Mucosa of stomach (tissue), 1 donor: Measurements from ENCODE around the gene RFX7.
"Not testable (repeated sequence)": the region's sequence is repeated elsewhere in the genome, so short reads cannot be mapped to it uniquely, and the experiment has no call there.

Source experiments
- H3K27me3 ChIP-seq: one replicate; pipeline ENCODE4 v1.7.0; 2013; ENCODE audit warnings: mild to moderate bottlenecking, low read length; ENCODE audit not compliant: control insufficient read depth, insufficient read depth
- H3K36me3 ChIP-seq: one replicate; pipeline ENCODE4 v1.7.0; 2013; ENCODE audit warnings: low read length; ENCODE audit not compliant: control insufficient read depth, insufficient read depth
- H3K4me1 ChIP-seq: one replicate; pipeline ENCODE4 v1.7.0; 2013; ENCODE audit warnings: mild to moderate bottlenecking, low read length; ENCODE audit not compliant: control insufficient read depth, insufficient read depth
- H3K4me3 ChIP-seq: one replicate; pipeline ENCODE4 v1.7.0; 2013; ENCODE audit warnings: low read length
- H3K9ac ChIP-seq: one replicate; pipeline ENCODE4 v1.7.0; 2013; ENCODE audit warnings: mild to moderate bottlenecking, low read length, moderate library complexity
- H3K9me3 ChIP-seq: one replicate; pipeline ENCODE4 v1.7.0; 2013; ENCODE audit warnings: mild to moderate bottlenecking, low read length, moderate library complexity; ENCODE audit not compliant: control insufficient read depth
- donor health status: Pancreatic carcinoma.

Gene RFX7

DNA sequence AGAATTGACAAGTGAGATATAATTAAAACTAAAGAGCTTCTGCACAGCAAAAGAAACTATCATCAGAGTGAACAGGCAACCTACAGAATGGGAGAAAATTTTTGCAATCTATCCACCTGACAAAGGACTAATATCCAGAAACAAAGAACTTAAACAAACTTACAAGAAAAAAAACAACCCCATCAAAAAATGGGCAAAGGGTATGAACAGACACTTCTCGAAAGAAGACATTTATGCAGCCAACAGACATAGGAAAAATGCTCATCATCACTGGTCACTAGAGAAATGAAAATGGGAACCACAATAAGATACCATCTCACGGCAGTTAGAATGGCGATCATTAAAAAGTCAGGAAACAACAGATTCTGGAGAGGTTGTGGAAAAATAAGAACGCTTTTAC is 88.9 kb downstream of the RFX7 start:
- H3K27me3 ChIP-seq, H3K9me3 ChIP-seq, H3K4me1 ChIP-seq, H3K4me3 ChIP-seq, H3K9ac ChIP-seq, H3K36me3 ChIP-seq: not testable (repeated sequence)

DNA sequence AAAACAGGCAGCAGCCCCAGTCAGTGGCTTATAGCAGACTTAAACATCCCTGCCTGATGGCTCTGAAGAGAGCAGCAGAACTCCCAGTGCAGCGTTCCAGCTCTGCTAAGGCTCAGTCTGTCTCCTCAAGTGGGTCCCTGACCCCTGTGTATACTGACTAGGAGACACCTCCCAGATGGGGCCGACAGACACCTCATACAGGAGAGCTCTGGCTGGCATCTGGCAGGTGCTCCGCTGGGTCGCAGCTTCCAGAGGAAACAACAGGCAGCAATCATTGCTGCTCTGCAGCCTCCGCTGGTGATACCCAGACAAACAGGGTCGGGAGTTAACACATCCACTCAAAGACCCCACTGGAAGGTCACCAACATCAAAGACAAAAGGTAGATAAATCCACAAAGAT is 93.5 kb downstream of the RFX7 start:
- no peak overlapping the region for H3K4me3 ChIP-seq
- H3K4me1 ChIP-seq = no peaks in the 10 kb centered on the region
- no peaks in the 10 kb centered on the region for H3K36me3 ChIP-seq
- H3K27me3 ChIP-seq = no peaks in the 10 kb centered on the region
- H3K9ac ChIP-seq = no peak overlapping the region
- no peaks in the 10 kb centered on the region for H3K9me3 ChIP-seq

DNA sequence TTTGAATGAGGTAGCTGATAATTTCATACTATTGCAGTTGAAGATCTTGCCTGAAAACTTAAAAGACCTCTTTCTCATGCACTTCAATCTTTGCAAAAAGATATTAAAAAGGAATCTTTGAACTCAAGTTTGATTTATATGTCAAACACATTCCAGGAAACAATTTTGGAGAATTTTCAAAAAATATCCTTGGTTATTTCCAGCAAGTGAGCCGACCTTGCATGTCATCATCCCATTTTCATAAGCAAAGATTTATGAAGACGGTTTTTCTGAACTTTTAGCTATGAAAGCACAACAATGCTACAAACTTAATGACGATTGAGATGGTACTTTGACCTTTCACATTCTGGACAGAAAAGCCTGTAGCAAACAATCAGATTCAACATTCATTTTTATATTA is 95.6 kb downstream of the RFX7 start:
- Histone ChIP-seq H3K4me3 (no peak overlapping the region), H3K9me3 (no peaks in the 10 kb centered on the region), H3K27me3 (no peaks in the 10 kb centered on the region), H3K9ac (no peak overlapping the region), H3K4me1 (no peaks in the 10 kb centered on the region), H3K36me3 (no peaks in the 10 kb centered on the region)

DNA sequence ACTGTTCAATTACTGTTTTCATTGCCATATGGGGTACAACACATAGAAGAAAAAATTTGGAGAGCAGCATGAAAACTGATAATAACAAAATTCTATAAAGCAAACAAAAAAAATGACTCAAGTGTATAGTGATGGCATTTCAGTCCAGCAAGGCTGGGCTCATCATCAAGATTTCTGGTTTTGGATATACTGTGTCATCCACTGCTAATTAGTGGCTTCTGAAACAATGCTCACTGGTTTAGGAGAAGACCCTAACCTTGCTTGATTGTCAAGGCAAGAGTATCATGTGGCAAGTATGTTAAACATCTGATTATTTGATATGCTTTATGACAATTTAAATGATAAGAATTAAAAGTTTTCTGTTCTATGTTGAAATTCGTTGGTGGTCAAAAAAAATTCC is 96.9 kb downstream of the RFX7 start:
- Histone ChIP-seq H3K9ac (no peak overlapping the region), H3K4me1 (no peaks in the 10 kb centered on the region), H3K27me3 (no peaks in the 10 kb centered on the region), H3K9me3 (no peaks in the 10 kb centered on the region), H3K36me3 (no peaks in the 10 kb centered on the region), H3K4me3 (no peak overlapping the region)

DNA sequence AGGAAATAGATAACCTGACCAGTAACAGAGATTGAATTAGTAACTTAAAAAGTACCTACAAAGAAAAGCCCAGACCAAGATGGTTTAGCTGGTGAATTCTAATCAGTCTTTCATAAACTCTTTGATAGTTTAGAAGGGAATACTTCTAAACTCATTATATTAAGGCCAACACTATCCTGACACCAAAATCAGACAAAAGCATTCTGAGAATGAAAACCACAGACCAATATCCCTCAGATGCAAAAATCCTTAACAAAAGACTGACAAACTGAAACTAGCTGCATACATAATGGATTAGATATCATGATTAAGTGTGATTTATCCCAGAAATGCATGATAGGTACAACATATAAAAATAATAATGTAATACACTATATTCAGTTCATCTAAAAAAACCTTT is 115.6 kb downstream of the RFX7 start:
- H3K27me3 ChIP-seq = no peaks in the 10 kb centered on the region
- H3K9me3 ChIP-seq = no peaks in the 10 kb centered on the region
- H3K9ac ChIP-seq = no peak overlapping the region
- no peaks in the 10 kb centered on the region for H3K36me3 ChIP-seq
- H3K4me1 ChIP-seq = no peaks in the 10 kb centered on the region
- no peak overlapping the region for H3K4me3 ChIP-seq

DNA sequence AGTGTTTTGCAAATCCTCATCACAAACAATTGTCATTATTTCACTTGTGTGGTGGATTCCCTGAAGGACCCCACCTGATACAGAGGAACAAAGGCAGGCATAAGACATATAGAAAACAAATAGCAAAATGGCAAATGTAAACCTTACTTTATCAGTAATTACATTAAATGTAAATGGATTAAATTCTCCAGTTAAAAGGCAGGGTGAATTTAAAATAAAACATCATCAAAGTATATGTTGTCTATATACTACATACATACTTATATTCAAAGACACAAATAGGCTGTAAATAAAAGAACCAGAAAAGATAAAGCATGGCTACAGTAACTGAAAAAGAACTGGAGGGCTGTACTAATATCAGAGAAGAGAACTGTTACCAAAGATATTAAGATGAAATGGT is 117.3 kb downstream of the RFX7 start:
- H3K9me3 ChIP-seq = no peaks in the 10 kb centered on the region
- H3K36me3 ChIP-seq = no peaks in the 10 kb centered on the region
- no peaks in the 10 kb centered on the region for H3K4me1 ChIP-seq
- H3K9ac ChIP-seq = no peak overlapping the region
- H3K27me3 ChIP-seq = no peaks in the 10 kb centered on the region
- H3K4me3 ChIP-seq = no peak overlapping the region

DNA sequence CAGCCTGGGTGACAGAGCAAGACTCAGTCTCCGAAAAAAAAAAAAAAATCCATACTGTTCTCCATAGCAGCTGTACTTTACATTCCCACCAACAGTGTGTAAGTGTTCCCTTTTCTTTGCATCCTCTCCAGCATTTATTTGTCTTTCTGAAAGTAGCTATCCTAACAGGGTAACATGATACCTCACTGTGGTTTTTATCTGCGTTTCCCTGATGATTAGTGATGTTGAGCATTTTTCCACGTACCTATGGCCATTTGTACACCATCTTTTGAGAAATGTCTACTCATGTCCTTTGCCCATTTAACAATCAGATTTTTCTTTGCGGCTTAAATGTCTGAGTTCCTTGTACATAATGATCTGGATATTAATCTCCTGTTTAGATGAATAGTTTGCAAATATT is 119.3 kb downstream of the RFX7 start:
- Histone ChIP-seq H3K4me1 (no peaks in the 10 kb centered on the region), H3K9me3 (no peaks in the 10 kb centered on the region), H3K27me3 (no peaks in the 10 kb centered on the region), H3K4me3 (no peak overlapping the region), H3K36me3 (no peaks in the 10 kb centered on the region), H3K9ac (no peak overlapping the region)

DNA sequence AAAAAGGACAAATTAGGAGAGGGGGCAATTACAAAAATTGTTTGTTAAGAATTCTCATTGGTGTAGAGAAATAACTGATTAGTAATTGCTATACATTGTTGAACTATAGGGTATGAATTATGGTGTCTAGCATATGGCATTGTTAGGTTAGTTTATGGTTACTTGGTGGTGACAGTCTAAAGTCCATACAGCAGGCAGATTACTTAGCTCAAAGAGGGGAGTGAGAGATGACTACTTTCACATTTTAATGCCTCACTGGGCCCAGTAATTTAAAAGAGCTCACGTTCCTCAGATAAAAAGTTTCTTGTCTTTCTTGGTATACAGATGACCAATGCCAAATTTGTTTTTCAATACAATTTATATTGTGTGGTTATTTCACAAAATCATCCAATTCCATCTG is 137.8 kb downstream of the RFX7 start:
- Histone ChIP-seq H3K27me3 (no peaks in the 10 kb centered on the region), H3K4me1 (no peaks in the 10 kb centered on the region), H3K4me3 (no peak overlapping the region), H3K36me3 (no peaks in the 10 kb centered on the region), H3K9me3 (no peaks in the 10 kb centered on the region), H3K9ac (no peak overlapping the region)

DNA sequence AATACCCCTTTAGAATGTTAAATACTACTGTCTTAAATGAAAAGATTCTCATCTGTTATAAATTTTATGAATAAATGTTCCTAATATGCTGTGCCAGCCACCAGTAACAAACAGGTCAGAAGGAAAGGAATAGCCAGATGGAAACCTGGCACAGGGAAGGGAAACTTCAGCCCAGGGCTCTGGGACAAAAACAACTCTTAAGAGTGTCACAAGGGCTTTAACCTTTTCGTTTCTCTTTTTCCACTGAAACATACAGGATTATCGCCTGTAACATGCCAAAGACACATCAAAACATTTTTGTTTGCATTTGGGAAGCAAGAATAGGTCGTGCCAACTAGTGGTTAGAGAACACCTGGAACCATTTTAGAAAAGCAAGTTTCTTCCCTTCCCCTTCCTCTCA is 141.2 kb downstream of the RFX7 start:
- no peak overlapping the region for H3K9ac ChIP-seq
- H3K4me1 ChIP-seq = no peaks in the 10 kb centered on the region
- no peak overlapping the region for H3K4me3 ChIP-seq
- no peaks in the 10 kb centered on the region for H3K27me3 ChIP-seq
- no peaks in the 10 kb centered on the region for H3K9me3 ChIP-seq
- no peaks in the 10 kb centered on the region for H3K36me3 ChIP-seq

DNA sequence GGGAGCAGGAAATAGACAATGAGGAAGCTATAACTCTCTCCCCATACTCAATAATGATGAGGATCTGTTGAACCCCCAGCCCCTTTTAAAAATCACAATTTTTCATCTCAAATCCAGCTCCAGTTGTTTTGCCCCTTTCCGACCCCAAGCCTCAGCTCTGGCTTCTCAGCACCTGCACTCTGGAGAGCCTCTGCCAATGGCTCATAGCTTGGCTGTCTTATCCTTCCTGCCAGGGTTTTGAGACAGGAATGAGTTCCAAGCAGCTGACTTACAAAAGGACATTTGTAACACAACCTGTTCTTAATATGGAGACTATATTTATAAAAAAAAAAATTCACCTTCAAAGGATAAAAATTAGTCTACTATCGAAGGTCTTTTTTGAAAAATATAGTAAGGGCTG is 144.4 kb downstream of the RFX7 start:
- Histone ChIP-seq H3K9me3 (no peaks in the 10 kb centered on the region), H3K36me3 (peaks cover 8% of the 10 kb centered on the region), H3K4me1 (no peaks in the 10 kb centered on the region), H3K9ac (no peak overlapping the region), H3K4me3 (no peak overlapping the region), H3K27me3 (no peaks in the 10 kb centered on the region)

DNA sequence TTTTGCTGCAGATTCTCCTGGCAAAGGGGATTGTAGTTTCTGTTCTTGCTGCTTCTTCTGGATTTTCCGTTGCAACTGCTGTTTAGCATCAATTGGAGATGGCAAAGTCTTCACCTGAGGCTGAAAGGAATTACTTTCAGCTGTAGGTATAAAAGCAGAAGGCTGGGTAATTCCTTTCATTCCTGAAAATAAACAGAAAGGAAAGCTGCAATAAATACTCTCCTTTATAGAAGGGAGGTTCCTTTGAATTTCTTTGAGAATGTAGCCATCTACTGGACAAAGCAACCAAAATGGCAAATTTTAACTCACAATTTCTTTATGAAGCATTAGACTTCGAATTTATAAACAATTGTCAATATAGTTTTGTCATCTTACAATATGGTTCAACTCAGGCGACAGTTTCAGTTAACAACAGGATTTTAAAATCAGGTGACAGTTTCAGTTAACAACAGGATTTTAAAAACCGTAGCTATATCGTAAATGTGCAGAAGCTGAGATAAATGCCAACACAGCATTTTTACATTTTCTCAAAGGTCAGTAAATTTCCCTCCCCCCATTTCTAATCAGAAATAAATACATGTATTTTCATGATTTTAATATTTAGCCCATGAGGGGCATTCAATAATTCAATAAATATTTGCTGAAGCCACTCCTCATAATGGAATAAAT is 145.3 kb downstream of the RFX7 start:
- Histone ChIP-seq H3K27me3 (no peaks in the 10 kb centered on the region), H3K9ac (no peak overlapping the region), H3K4me1 (no peaks in the 10 kb centered on the region), H3K36me3 (peaks cover 17% of the 10 kb centered on the region), H3K4me3 (no peak overlapping the region), H3K9me3 (no peaks in the 10 kb centered on the region)

DNA sequence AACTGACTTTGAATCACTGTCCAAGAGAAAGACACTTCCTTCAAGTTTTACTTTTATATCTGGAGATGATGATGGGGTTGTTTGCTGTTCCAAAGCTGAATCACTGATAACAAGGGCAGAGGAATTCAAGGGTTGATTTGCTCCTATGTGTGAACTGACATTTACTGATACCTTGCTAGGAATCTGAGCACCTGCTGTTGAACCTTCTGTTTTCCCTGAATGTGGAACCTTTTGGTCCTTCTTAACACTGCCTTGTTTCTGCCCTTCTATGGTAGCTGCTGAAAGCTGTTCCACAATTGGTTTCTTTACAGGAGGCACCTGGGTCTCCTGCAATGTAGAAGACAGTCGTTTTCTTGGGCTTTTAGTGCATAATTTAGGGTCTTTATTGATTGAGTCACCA is 148.3 kb downstream of the RFX7 start:
- Histone ChIP-seq H3K27me3 (no peaks in the 10 kb centered on the region), H3K4me3 (no peak overlapping the region), H3K36me3 (peaks cover 17% of the 10 kb centered on the region), H3K9ac (no peak overlapping the region), H3K4me1 (no peaks in the 10 kb centered on the region), H3K9me3 (no peaks in the 10 kb centered on the region)

DNA sequence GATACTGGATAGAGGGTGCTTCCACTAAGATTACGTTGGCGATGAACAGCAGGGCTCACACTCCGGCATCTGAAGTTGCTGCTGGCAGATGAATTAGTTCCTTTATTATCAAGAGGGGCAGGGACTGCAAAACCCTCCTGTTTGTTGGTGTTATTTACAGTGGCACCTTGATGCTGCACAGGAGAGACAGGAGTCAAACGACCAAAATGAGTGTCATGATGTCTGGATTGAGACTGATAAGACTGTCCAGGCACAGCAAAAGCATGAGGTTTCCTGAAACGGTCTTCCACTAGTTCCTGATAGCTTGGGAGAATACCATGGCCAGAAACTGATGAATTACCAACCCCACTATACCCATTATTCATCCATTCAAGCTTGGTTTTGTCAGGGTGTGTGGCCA is 149.5 kb downstream of the RFX7 start:
- Histone ChIP-seq H3K9ac (no peak overlapping the region), H3K9me3 (no peaks in the 10 kb centered on the region), H3K4me3 (no peak overlapping the region), H3K36me3 (peaks cover 17% of the 10 kb centered on the region), H3K27me3 (no peaks in the 10 kb centered on the region), H3K4me1 (no peaks in the 10 kb centered on the region)
